ENCODE results near the gene CTSD.
A peak's percentile ranks its signal among the peaks of the same experiment; 100 is the strongest.

Gene CTSD

GRCh38 chr11:1768141-1768469 is 4.4 kb upstream of the CTSD start:
- no peak for DNase-seq

GRCh38 chr11:1767399-1768140 is 3.8 kb upstream of the CTSD start:
- DNase-seq, result no peak

- DNase-seq, result no peak
These were observed 3.1 kb upstream of the CTSD start for GRCh38 chr11:1766719-1767398.

GRCh38 chr11:1765871-1766718 is 2.4 kb upstream of the CTSD start:
- no peak for DNase-seq

GRCh38 chr11:1763336-1763795 is 361 bp downstream of the CTSD start:
- peak in 1 of 6 experiments; percentile 47 for DNase-seq

- DNase-seq, result no peak
These were observed 1.0 kb downstream of the CTSD start for GRCh38 chr11:1762537-1763302.

- no peak for DNase-seq
These were observed 1.7 kb downstream of the CTSD start for GRCh38 chr11:1761857-1762536.

GRCh38 chr11:1761110-1761856 is 2.4 kb downstream of the CTSD start:
- DNase-seq, result no peak

GRCh38 chr11:1760351-1761109 is 3.2 kb downstream of the CTSD start:
- DNase-seq, result no peak

- DNase-seq, result no peak
These were observed 3.9 kb downstream of the CTSD start for GRCh38 chr11:1759851-1760220.

- DNase-seq, result no peak
These were observed 4.4 kb downstream of the CTSD start for GRCh38 chr11:1759151-1759850.

- DNase-seq, result no peak
These were observed 5.0 kb downstream of the CTSD start for GRCh38 chr11:1758611-1759150.

- DNase-seq, result peak in 5 of 6 experiments; percentile 26 to 54 (median 33)
These were observed 5.7 kb downstream of the CTSD start for GRCh38 chr11:1757861-1758610.

GRCh38 chr11:1756791-1757771 is 6.6 kb downstream of the CTSD start:
- peak in 1 of 6 experiments; percentile 52 for DNase-seq

GRCh38 chr11:1755692-1756561 is 7.8 kb downstream of the CTSD start:
- DNase-seq, result peak in 4 of 6 experiments; percentile 17 to 45 (median 30)

- no peak for DNase-seq
These were observed 8.4 kb downstream of the CTSD start for GRCh38 chr11:1755344-1755691.
